Ectodermal cell (in vitro differentiated cells): ENCODE results near the gene UBTF.

ENCODE experiments used
- H3K27ac ChIP-seq: 2 replicates; pipeline ENCODE4 v1.7.0; 2013; ENCODE audit warnings: mild to moderate bottlenecking, low read depth, low read length; ENCODE audit not compliant: insufficient read depth, poor library complexity, severe bottlenecking
- H3K27me3 ChIP-seq: 2 replicates; pipeline ENCODE4 v1.7.0; 2013; ENCODE audit warnings: mild to moderate bottlenecking, low read length; ENCODE audit not compliant: insufficient read depth, control insufficient read depth, poor library complexity, severe bottlenecking
- H3K36me3 ChIP-seq: one replicate; pipeline ENCODE4 v1.7.0; 2013; ENCODE audit warnings: low read length; ENCODE audit not compliant: control insufficient read depth, insufficient read depth
- H3K4me1 ChIP-seq: one replicate; pipeline ENCODE4 v1.7.0; 2013; ENCODE audit warnings: low read length; ENCODE audit not compliant: control insufficient read depth, insufficient read depth
- H3K4me3 ChIP-seq: 2 replicates; pipeline ENCODE4 v1.7.0; 2013; ENCODE audit warnings: low read depth, low read length, control low read depth; ENCODE audit not compliant: insufficient read depth
- H3K9me3 ChIP-seq: 2 replicates; pipeline ENCODE4 v1.7.0; 2013; ENCODE audit warnings: mild to moderate bottlenecking, low read length, moderate library complexity; ENCODE audit not compliant: control insufficient read depth
- WGBS, 2 experiments: methylation state at CpG; one replicate each; pipeline ENCODE4 v1.1.7; 2013; ENCODE audit warnings: missing lambda C conversion rate in 2 of 2; 5-methylcytosine and 5-hydroxymethylcytosine counted together

UBTF gene

GRCh38 chr17:44197980-44198720, 21.3 kb downstream of the UBTF start:
- Histone ChIP-seq H3K4me1 (peaks cover 5% of the 10 kb centered on the region), H3K36me3 (peaks cover 30% of the 10 kb centered on the region), H3K27me3 (no peaks in the 10 kb centered on the region), H3K27ac (no peak overlapping the region), H3K4me3 (peak overlapping the region; percentile 73), H3K9me3 (no peaks in the 10 kb centered on the region)
- 83 to 84% methylated on average over 11 of the region's 11 CpGs for WGBS, 2 experiments

- Histone ChIP-seq H3K9me3 (no peaks in the 10 kb centered on the region), H3K4me3 (no peak overlapping the region), H3K27ac (no peak overlapping the region), H3K27me3 (no peaks in the 10 kb centered on the region), H3K4me1 (peaks cover 5% of the 10 kb centered on the region), H3K36me3 (peaks cover 30% of the 10 kb centered on the region)
- WGBS, 2 experiments, result 95 to 96% methylated on average over 15 of the region's 15 CpGs
Observed at GRCh38 chr17:44197107-44197506, 22.4 kb downstream of the UBTF start.

GRCh38 chr17:44193326-44194084, 26.0 kb downstream of the UBTF start:
- Histone ChIP-seq H3K27me3 (no peaks in the 10 kb centered on the region), H3K9me3 (no peaks in the 10 kb centered on the region), H3K4me1 (peaks cover 5% of the 10 kb centered on the region), H3K36me3 (peaks cover 36% of the 10 kb centered on the region), H3K27ac (no peak overlapping the region), H3K4me3 (no peak overlapping the region)
- WGBS, 2 experiments, result 94 to 96% methylated on average over 14 of the region's 14 CpGs

GRCh38 chr17:44192750-44193149, 26.7 kb downstream of the UBTF start:
- H3K27ac ChIP-seq, result no peak overlapping the region
- H3K4me3 ChIP-seq, result no peak overlapping the region
- WGBS, 2 experiments, result 93 to 95% methylated on average over 5 of the region's 5 CpGs
- no peaks in the 10 kb centered on the region for H3K4me1 ChIP-seq
- H3K9me3 ChIP-seq, result no peaks in the 10 kb centered on the region
- H3K27me3 ChIP-seq, result no peaks in the 10 kb centered on the region
- H3K36me3 ChIP-seq, result peaks cover 36% of the 10 kb centered on the region

- WGBS, 2 experiments, result 67 to 87% methylated on average over 3 to 6 of the region's 7 CpGs
- Histone ChIP-seq H3K36me3 (peaks cover 33% of the 10 kb centered on the region), H3K9me3 (no peaks in the 10 kb centered on the region), H3K4me3 (no peak overlapping the region), H3K27ac (no peak overlapping the region), H3K4me1 (no peaks in the 10 kb centered on the region), H3K27me3 (no peaks in the 10 kb centered on the region)
Observed at GRCh38 chr17:44191941-44192496, 27.5 kb downstream of the UBTF start.

GRCh38 chr17:44191369-44191768, 28.1 kb downstream of the UBTF start:
- no peaks in the 10 kb centered on the region for H3K27me3 ChIP-seq
- H3K4me3 ChIP-seq, result no peak overlapping the region
- H3K36me3 ChIP-seq, result peaks cover 30% of the 10 kb centered on the region
- 92 to 96% methylated on average over 5 of the region's 5 CpGs for WGBS, 2 experiments
- H3K9me3 ChIP-seq, result no peaks in the 10 kb centered on the region
- no peak overlapping the region for H3K27ac ChIP-seq
- H3K4me1 ChIP-seq, result no peaks in the 10 kb centered on the region

GRCh38 chr17:44190481-44190880, 29.0 kb downstream of the UBTF start:
- Histone ChIP-seq H3K36me3 (peaks cover 26% of the 10 kb centered on the region), H3K4me1 (no peaks in the 10 kb centered on the region), H3K9me3 (no peaks in the 10 kb centered on the region), H3K27me3 (no peaks in the 10 kb centered on the region), H3K27ac (no peak overlapping the region), H3K4me3 (no peak overlapping the region)
- 93 to 94% methylated on average over 10 of the region's 10 CpGs for WGBS, 2 experiments

GRCh38 chr17:44188576-44189403, 30.7 kb downstream of the UBTF start:
- Histone ChIP-seq H3K4me1 (no peaks in the 10 kb centered on the region), H3K27me3 (no peaks in the 10 kb centered on the region), H3K27ac (no peak overlapping the region), H3K9me3 (no peaks in the 10 kb centered on the region), H3K4me3 (no peak overlapping the region), H3K36me3 (peaks cover 9% of the 10 kb centered on the region)
- WGBS, 2 experiments, result 94 to 98% methylated on average over 12 of the region's 12 CpGs

GRCh38 chr17:44187131-44187899, 32.2 kb downstream of the UBTF start:
- 9 to 12% methylated on average over 32 of the region's 32 CpGs for WGBS, 2 experiments
- H3K4me1 ChIP-seq, result no peaks in the 10 kb centered on the region
- peak overlapping the region; percentile 85 for H3K27ac ChIP-seq
- H3K9me3 ChIP-seq, result no peaks in the 10 kb centered on the region
- no peaks in the 10 kb centered on the region for H3K27me3 ChIP-seq
- peaks cover 16% of the 10 kb centered on the region for H3K36me3 ChIP-seq
- H3K4me3 ChIP-seq, result peak overlapping the region; percentile 99
